ENCODE data around the gene LRRC66.

The LRRC66 gene

DNA sequence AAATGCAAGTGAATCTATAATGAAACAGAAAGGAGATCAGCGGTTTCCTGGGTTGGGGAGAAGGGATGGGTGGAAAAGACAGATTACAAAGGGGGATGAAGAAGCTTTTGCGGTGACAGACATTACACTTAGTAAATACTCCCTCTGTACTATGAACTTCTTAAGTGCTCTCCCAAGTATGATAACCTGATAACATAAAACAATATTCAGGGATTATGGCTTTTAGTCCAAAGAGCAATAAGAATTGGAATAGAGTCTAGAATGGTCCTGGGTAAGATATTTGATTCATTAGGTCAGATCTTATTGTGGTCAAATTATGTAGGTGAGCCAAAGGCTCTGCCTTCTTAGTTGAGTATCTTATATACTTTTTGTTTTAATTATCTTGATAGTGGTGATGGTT is 9.2 kb downstream of the LRRC66 start:
- DNase-seq (ENCODE audit: low read depth in 2 of 2), result no peak

DNA sequence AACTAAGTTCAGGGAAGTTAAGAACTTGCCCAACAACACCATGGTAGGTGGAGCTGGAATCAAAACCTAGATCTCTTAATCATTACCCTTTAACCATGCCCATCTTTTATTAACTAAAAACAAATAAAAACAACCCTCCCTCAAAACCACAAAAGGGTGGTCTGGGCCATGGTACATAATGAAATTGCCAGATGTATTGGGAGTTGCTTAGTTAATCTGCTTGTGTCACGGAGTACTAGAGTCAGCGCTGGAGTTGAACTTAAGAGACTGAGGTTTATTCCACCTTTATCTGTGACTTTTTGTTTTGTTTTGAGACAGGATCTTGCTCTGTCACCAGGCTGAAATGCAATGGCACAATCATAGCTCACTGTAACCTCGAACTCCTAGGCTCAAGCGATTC is 13.3 kb downstream of the LRRC66 start:
- no peak for DNase-seq (ENCODE audit: low read depth in 2 of 2)

DNA sequence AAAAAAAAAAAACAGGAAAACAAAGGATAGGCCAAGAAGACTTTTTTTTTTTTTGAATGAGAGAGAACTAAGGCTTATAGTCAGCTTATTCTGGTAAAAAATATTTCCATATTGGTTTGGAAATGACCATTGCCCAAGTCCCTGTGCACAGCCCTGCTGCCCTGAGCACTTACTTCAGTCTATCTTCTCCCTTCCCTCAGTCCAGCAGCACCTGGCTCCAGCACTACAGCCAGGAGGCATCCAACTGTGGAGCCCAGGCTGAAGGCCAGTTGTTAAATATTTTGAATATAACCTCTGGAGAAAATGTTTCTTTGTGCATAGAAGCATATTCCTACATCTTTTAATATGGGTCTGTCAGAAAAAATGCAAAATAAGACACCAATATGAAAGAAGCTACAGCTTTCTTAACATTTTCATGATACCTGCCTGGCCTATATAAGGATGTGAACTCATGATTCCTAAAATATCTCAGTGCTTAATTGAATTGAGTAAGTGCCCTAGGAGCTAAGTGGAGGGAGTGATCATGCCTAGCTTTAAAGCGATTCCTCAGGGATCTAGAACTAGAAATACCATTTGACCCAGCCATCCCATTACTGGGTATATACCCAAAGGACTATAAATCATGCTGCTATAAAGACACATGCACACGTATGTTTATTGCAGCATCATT is 14.4 kb downstream of the LRRC66 start:
- no peak for DNase-seq (ENCODE audit: low read depth in 2 of 2)

DNA sequence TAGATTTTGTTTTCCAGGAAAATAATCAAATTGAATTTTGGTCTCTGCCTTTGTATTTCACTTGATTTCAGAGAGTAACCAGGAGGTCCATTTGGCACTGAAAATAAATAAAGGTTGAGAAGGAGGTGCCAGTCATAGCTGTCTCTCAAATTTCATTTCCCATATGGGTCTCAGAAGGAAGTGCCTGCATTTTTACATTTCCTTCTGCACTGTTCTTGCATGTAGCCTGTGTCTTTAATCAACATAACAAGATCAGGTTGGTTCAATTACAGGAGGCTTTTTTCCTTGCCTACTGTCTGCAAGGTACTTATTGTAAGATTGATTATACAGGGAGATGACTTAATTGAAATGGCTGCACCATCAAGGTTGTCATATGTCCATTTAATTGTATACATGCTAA is 15.7 kb downstream of the LRRC66 start:
- no peak for DNase-seq (ENCODE audit: low read depth in 2 of 2)

DNA sequence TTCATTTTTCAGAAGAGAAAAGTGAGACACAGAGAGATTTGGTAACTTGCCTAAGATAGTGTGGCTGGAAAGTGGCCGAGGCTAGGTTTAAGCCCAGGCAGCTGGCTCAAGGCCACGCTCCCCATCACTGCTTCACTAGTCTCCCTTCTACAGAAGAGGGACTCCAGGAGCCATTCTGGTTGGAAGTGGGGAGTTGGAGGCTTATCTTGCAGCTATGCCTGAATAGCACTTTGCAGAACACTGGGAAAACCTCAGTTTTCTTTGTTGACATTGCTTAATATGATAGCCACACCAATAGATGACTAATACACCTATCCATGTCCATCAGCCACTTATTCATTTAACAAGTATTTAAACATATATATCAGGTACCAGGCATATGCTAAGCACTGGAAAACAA is 18.5 kb downstream of the LRRC66 start:
- no peak for DNase-seq (ENCODE audit: low read depth in 2 of 2)

DNA sequence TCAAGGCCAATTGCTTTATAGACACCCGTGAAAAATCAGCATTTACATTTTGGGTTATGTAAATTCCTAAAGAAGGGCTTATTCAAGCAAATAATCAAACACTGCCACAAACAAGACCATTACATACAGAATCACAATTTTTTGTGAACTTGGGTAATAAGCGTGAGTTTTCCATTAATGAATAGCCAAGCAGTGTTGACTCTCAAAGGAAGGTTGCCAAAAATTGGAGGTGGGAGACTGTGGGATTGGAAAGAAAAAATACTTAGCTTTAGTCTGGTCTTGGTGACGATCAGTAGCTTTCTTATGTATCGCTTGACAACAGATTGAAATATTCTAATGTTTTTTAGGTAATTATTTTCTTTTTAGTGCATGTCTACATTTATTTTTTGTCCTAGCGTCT is 20.9 kb downstream of the LRRC66 start:
- no peak for DNase-seq (ENCODE audit: low read depth in 2 of 2)

DNA sequence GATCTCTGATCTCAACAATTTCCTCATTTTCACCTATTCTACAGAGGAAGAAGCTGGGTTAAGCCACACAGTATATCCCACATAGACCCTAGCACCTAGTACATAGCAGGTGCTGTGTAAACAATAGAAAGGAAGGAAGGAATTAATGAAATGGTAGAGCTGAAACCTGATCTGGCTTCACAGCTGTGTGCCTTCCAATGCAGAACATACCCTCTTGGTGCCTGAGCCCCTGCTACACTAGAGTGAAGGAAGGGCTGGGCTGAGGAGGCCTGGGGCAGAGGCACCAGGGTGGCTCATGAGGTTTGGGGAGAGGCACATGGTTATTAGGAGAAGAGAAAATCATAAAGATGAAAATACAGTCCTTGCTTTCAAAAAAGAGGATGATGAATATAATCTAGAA is 21.3 kb downstream of the LRRC66 start:
- no peak for DNase-seq (ENCODE audit: low read depth in 2 of 2)

DNA sequence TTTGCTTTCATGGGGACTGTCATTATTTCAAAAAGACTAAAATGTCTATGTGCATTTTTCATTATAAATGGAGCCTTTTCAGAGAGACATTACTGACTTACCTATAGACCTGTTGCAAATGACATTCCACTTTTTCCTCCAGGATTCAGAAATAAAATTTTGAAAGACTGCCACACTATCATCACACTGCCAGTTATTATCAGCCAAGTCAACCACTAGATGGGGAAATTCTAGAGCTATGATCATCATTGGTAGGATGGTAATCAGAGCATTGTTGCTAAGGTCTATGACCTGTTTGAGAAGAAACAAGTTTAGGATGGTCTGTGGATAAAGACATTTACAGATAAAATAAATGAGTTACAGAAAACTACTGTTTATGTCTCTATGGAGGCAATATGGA is 22.5 kb downstream of the LRRC66 start:
- no peak for DNase-seq (ENCODE audit: low read depth in 2 of 2)

DNA sequence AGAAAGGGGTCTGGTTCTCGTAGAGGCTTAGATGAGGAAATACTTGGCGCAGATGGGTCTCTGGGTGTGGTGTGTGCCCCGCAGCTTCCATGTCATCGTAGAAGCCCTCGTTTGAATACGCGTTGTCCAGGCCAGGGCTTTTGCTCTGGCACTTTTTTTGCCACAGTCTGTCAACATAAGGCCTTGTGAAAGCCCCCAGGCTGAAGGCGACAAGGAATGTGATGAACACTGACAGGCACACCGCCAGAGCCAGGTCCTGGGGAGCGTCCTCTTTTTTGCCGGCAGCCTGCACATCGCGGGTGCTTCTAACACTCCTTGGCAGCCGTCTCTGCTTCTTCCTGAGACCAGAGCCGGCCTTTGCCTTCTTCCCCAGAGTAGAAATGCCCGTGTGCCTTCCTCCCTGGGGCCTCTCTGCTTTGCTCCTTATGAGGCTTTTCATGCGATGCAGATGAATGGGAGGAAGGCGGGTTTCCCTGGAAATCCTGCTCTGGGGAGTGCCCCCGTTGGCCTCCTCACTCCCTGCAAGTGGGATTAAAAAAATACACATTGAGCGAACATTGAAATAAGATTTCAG is 24.4 kb downstream of the LRRC66 start:
- no peak for DNase-seq (ENCODE audit: low read depth in 2 of 2)

DNA sequence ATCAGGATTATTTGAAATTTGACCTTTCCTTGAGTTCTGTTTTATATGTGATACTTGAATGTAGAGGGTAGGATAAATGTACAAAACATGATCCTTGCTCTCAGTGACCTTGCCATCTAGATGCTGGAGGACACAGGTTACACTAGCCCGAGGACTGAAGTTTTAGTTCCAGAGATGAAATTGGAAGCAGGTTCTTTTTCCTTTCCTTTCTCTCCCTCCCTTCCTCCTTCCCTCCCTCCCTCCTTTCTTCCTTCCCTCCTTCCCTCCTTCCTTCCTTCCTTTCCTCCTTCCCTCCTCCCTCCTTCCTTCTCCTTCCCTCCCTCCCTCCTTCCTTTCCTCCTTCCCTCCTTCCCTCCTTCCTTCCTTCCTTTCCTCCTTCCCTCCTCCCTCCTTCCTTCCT is 54.3 kb downstream of the LRRC66 start:
- no peak for DNase-seq (ENCODE audit: low read depth in 2 of 2)

DNA sequence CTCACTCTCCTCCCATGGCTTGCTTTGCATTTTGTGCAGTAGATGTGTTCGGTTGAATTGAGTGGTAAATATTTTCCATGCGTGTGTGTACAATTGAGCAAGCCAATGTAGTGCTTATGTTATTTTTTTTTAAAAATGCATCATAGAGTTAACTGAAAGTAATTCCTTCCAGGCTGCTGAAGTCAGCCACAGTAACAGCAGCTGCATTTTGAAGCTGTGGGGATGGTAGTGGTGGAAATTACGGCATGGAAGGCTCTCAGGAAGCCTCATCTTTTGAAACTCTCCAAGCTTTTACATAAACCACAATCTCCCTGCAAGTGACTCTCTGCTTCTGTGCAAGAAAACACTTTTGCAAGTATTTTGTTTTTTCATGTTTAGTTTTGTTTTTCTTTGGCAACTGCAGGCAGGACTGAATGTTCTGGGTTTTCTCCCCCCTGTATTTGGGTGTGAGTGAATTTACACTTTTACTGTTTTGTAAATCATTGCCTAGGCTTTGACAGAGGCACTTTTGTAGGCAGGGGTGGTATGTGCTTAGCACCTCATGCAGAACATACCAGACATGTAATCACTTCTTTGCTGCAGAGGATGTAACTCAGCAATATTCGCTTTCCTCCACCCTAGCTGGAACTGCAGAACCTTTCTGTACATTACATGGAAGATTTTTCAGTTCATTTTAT is 56.2 kb downstream of the LRRC66 start:
- no peak for DNase-seq (ENCODE audit: low read depth in 2 of 2)

DNA sequence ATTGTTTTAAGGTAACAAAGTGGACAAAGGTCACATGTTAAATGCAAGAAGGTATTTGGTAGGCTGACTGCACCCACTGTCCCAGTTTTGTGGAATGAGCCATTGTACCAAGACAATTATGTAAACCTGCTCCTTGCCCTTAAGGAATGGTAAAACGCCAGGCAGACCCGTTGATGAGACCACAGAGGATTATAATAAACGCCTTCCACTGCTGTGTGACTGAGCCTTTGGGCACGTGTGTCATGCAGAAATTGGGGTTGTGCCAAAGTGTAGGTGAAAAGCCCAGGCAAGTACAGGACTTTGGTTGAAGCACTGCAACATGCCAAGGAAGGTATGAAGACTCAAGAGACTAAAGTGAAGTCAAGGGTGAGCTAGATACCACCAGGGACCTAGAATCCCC is 59.7 kb downstream of the LRRC66 start:
- DNase-seq (ENCODE audit: low read depth in 2 of 2), result no peak

DNA sequence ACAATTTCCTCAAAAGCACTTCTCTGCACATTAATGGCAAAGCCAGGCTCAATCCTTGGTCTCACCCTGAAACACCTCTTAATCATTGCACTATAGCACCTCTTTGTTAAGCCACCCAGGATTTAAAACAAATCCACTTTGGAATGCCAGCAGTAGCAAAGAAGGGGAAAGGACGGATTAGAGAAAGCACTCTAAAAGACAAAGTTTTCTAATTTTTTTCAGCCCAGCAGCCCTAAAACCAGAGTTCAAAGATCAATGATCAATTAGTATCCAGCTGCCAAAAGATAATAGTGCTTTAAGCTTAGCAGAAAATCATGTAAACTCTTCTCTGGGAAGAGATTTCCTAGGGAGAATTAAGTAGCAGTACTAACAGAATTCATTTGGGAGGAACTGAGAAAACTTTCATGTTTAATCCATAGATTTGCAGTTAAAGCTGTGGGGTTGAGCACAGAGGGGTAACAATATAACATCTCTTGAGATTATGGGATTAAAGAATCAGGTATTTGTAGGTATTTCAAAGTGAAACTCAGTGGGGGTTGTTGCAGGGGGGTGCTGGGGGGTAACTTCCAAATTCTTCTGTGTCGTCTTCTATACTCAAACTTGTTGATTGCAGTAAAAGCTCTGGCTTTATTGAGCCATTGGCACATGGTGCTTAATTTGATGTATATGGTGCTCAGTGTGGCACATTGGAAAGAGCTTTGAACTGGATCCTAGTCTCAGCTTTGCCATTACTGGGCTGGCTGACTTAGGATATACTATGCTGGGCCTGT is 61.8 kb downstream of the LRRC66 start:
- no peak for DNase-seq (ENCODE audit: low read depth in 2 of 2)
